Transverse colon (tissue), 4 donors: ENCODE data around the gene UFL1.

Experiments used
- POLR2A ChIP-seq: fragments of 450-650 bp; IDR thresholded peaks from one replicate; pipeline ENCODE4 v1.6.1; 2016; ENCODE audit warnings: antibody characterized with exemption, mild to moderate bottlenecking, moderate library complexity
- POLR2AphosphoS5 ChIP-seq, 3 donors: sonication (generic); formaldehyde crosslinking; IDR thresholded peaks; one replicate each; pipeline ENCODE4 v1.6.1; 2016; ENCODE audit warnings: antibody characterized with exemption in 3 of 3
- TF ChIP-seq, protein P1 (sequence below), 5 experiments: fragments of 200-600 bp in 3 of 5; fragments of 450-650 bp in 2 of 5; sonication (generic) in 3 of 5; IDR thresholded peaks; 1 replicate in 2 of 5; 2 replicates in 3 of 5; pipeline ENCODE4 v1.5.1; 2016 to 2017; ENCODE audit warnings: antibody characterized with exemption in 5 of 5, inconsistent platforms in 3 of 5, mild to moderate bottlenecking in 2 of 5, moderate library complexity in 1 of 5

DNA sequence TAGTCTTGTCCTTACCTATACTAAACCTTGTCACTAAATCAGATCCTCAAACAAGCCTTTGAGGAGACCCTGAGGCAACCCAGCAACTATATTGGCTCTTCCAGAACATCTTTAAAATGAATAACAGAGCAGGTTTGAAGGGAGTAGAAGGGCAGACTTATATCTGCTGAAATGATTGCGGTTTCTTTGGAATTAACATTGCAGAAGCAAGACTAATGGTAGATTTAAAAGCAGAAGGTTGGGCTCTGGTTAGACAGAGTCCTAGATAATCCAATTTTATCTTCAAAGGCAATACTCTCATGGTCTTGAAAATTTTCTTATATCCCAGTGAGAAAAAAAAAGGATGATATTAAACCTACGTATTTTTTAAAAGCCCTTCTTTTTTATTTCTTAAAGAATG, 60.4 kb downstream of the UFL1 start:
- TF ChIP-seq, protein P1, sequence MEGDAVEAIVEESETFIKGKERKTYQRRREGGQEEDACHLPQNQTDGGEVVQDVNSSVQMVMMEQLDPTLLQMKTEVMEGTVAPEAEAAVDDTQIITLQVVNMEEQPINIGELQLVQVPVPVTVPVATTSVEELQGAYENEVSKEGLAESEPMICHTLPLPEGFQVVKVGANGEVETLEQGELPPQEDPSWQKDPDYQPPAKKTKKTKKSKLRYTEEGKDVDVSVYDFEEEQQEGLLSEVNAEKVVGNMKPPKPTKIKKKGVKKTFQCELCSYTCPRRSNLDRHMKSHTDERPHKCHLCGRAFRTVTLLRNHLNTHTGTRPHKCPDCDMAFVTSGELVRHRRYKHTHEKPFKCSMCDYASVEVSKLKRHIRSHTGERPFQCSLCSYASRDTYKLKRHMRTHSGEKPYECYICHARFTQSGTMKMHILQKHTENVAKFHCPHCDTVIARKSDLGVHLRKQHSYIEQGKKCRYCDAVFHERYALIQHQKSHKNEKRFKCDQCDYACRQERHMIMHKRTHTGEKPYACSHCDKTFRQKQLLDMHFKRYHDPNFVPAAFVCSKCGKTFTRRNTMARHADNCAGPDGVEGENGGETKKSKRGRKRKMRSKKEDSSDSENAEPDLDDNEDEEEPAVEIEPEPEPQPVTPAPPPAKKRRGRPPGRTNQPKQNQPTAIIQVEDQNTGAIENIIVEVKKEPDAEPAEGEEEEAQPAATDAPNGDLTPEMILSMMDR (IDR thresholded peaks at IDR 0.05), result no peak
- TF ChIP-seq POLR2A, result no peak
- TF ChIP-seq POLR2AphosphoS5 (IDR thresholded peaks at IDR 0.05), result no peak
